Ishikawa (cell line): Measurements from ENCODE around the gene AXIN2.

Experiments used
- CEBPB ChIP-seq: IDR thresholded peaks from 2 replicates; pipeline ENCODE4 v1.6.1; 2012
- CREB1 ChIP-seq: IDR thresholded peaks from 2 replicates; pipeline ENCODE4 v1.6.1; 2012; ENCODE audit warnings: low read depth
- EGR1 ChIP-seq: IDR thresholded peaks from 2 replicates; pipeline ENCODE4 v1.6.1; 2012
- EP300 ChIP-seq: IDR thresholded peaks from 2 replicates; pipeline ENCODE4 v1.6.1; 2012; ENCODE audit warnings: borderline replicate concordance
- FOXM1 ChIP-seq: IDR thresholded peaks from 2 replicates; pipeline ENCODE4 v1.6.1; 2012; ENCODE audit warnings: low read depth, borderline replicate concordance
- NFIC ChIP-seq: IDR thresholded peaks from 2 replicates; pipeline ENCODE4 v1.6.1; 2012
- RAD21 ChIP-seq: IDR thresholded peaks from 2 replicates; pipeline ENCODE4 v1.6.1; 2012; ENCODE audit warnings: low read depth
- REST ChIP-seq: IDR thresholded peaks from 2 replicates; pipeline ENCODE4 v1.6.1; 2012; ENCODE audit warnings: low read depth, mild to moderate bottlenecking
- TAF1 ChIP-seq: IDR thresholded peaks from 2 replicates; pipeline ENCODE4 v1.6.1; 2012; ENCODE audit warnings: low read depth, mild to moderate bottlenecking
- TCF12 ChIP-seq: IDR thresholded peaks from 2 replicates; pipeline ENCODE4 v1.6.1; 2012; ENCODE audit warnings: low read depth
- TEAD4 ChIP-seq: IDR thresholded peaks from 2 replicates; pipeline ENCODE4 v1.6.1; 2012
- USF1 ChIP-seq: IDR thresholded peaks from 2 replicates; pipeline ENCODE4 v1.6.1; 2012
- YY1 ChIP-seq: IDR thresholded peaks from 2 replicates; pipeline ENCODE4 v1.6.1; 2012; ENCODE audit warnings: low read depth
- ZBTB7A ChIP-seq: IDR thresholded peaks from 2 replicates; pipeline ENCODE4 v1.6.1; 2012; ENCODE audit warnings: low read depth
- TF ChIP-seq, protein P1 (sequence below): IDR thresholded peaks from 2 replicates; pipeline ENCODE4 v1.6.1; 2012

Gene AXIN2

GRCh38 chr17:65489413-65490155, 71.9 kb downstream of the AXIN2 start:
- TF ChIP-seq NFIC (no peak), CEBPB (no peak), RAD21 (no peak), CREB1 (no peak), EP300 (no peak), TCF12 (no peak), EGR1 (no peak), REST (no peak), USF1 (no peak), ZBTB7A (no peak)
- TF ChIP-seq, protein P1, sequence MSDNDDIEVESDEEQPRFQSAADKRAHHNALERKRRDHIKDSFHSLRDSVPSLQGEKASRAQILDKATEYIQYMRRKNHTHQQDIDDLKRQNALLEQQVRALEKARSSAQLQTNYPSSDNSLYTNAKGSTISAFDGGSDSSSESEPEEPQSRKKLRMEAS = no peak

GRCh38 chr17:65488665-65489064, 72.8 kb downstream of the AXIN2 start:
- no peak for TF ChIP-seq RAD21
- no peak for TF ChIP-seq TCF12

DNA sequence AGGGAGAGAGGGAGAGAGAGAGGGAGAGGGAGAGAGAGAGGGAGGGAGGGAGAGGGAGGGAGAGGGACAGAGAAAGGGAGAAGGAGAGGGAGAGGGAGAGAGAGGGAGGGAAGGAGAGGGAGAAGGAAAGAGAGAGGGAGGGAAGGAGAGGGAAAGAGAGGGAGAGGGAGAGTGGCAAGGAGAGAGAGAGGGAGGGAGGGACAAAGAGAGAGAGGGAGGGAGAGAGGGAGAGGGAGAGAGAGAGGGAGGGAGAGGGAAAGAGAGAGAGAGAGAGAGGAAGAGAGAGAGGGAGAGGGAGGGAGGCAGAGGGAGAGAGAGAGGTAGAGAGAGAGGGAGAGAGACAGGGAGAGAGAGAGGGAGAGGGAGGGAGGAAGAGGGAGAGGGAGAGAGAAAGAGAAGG, 73.5 kb downstream of the AXIN2 start:
- TF ChIP-seq TEAD4 (no peak), RAD21 (no peak), FOXM1 (no peak), NFIC (no peak), TAF1 (no peak), EP300 (no peak), REST (no peak)

- TF ChIP-seq TCF12 = no peak
- no peak for TF ChIP-seq TEAD4
- TF ChIP-seq TAF1 = no peak
- no peak for TF ChIP-seq EGR1
- TF ChIP-seq, protein P1 = no peak
- TF ChIP-seq CREB1 = no peak
- TF ChIP-seq USF1 = no peak
- no peak for TF ChIP-seq ZBTB7A
Observed at GRCh38 chr17:65487161-65487560, 74.3 kb downstream of the AXIN2 start.

GRCh38 chr17:65485388-65486299, 75.8 kb downstream of the AXIN2 start:
- TF ChIP-seq EGR1 = no peak
- TF ChIP-seq CREB1 = no peak
- no peak for TF ChIP-seq RAD21
- no peak for TF ChIP-seq ZBTB7A
- TF ChIP-seq TCF12 = no peak
- no peak for TF ChIP-seq FOXM1
- TF ChIP-seq TEAD4 = no peak
- TF ChIP-seq TAF1 = no peak
- no peak for TF ChIP-seq USF1
- TF ChIP-seq NFIC = no peak
- TF ChIP-seq YY1 = no peak
- TF ChIP-seq CEBPB = no peak
- TF ChIP-seq REST = no peak
- no peak for TF ChIP-seq EP300
- TF ChIP-seq, protein P1 = no peak
